GM23248 (cell line): Measurements from ENCODE around the gene GSN.

Experiments
- EZH2 ChIP-seq: fragments of 200-600 bp; sonication (generic); IDR thresholded peaks from 2 replicates; pipeline ENCODE4 v1.6.1; 2018; ENCODE audit warnings: antibody characterized with exemption, mild to moderate bottlenecking; ENCODE audit not compliant: insufficient read depth, poor library complexity, severe bottlenecking
- EZH2phosphoT487 ChIP-seq: fragments of 200-600 bp; sonication (generic); IDR thresholded peaks from 2 replicates; pipeline ENCODE4 v1.6.1; 2018; ENCODE audit warnings: antibody characterized with exemption, moderate library complexity, mild to moderate bottlenecking, low read depth; ENCODE audit not compliant: insufficient read depth

GRCh38 chr9:121303456-121304451 is 35.8 kb downstream of the GSN start:
- TF ChIP-seq EZH2: no peak
- TF ChIP-seq EZH2phosphoT487: no peak
